GM19467 (cell line): ENCODE results near the gene IGSF21.
"Not testable (repeated sequence)": the region's sequence is repeated elsewhere in the genome, so short reads cannot be mapped to it uniquely, and the experiment has no call there.

Experiments used
- ATAC-seq: cut with Tn5 transposase; IDR thresholded peaks from one replicate; pipeline ENCODE4 v1.9.1; 2021; ENCODE audit warnings: mild to moderate bottlenecking, moderate library complexity; ENCODE audit not compliant: unreplicated experiment

The IGSF21 gene

GRCh38 chr1:18350747-18351146 lies 243.1 kb downstream of the IGSF21 start:
- ATAC-seq = no peak

DNA sequence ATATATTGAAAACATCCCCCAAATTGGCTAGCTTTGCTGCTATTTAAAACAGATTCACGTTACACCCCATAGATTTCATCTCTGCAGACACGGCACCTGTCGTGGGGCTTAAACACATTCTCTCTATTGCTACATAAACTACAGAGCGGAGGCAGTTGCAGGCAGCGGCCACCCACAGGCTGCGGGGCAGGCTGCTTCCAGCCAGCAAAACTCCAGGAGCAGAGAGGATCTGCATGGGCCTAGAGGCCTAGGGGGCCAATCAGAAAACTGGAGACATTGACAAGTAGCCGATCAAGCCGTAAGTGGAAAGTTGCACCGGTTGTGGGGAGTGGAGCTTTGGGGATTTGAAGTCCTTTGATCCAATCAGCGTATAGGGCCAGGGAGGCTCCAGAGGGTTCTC lies 244.1 kb downstream of the IGSF21 start:
- ATAC-seq = no peak

DNA sequence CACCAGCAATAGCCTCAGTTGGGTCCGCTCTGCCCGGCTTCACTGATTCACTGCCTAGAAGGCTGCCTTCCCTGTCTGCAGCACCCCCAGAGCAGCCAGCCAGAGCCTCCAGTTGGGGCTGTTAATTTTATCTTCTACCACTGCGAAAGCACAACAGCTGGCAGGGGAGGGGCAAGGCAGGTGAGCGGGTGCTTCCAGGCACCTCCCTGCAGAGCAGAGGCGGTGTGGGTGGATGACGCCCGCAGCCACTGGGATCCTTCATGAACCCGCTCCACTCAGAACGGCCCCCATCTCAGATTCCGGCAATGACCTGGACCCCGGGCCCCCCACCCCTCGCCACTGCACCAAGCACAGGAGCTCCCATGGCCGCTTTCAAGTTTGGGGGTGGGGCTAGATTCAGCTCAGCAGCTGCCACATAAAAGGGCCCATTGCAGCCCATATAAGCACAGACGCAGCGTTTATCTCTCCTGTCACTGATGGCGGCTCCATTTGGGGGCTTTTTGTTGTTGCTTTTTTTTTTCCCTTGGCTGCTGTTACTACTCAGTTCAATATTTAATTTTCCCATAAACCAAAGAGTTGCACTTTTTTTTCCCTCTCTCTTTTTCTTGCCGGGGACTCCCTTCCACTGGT lies 245.2 kb downstream of the IGSF21 start:
- no peak for ATAC-seq

- no peak for ATAC-seq
Measured at GRCh38 chr1:18353528-18353927, 245.9 kb downstream of the IGSF21 start.

- no peak for ATAC-seq
Measured at GRCh38 chr1:18353992-18354391, 246.4 kb downstream of the IGSF21 start.

- no peak for ATAC-seq
Measured at GRCh38 chr1:18354612-18355011, 247.0 kb downstream of the IGSF21 start.

DNA sequence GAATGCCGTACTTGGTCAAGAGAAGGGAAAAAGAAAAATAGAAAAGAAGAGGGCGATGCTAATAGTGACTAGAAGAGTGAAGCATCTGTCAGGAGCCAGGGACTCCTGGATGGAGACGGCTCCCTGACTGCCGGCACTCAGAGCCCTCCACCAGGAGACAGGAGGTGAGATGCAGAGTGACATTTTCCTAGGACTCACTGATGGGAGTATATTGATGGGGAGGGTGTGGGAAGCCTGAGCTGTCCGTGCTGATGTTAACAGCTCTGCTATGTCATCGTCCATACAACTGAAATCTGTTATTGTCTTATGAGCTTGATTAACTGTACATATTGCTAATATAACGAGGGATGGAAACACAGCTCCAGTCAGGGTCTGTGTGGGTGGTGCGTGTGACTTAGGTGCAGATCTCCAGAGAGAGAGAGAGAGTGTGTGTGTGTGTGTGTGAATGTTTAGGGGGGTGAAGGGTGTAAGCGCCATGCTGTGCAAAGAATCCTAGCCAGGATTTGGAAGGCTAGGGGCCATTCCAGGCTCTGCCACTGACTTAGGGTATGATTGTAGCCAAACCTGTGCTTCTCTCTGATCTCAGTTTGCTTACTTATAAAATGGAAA lies 250.1 kb downstream of the IGSF21 start:
- no peak for ATAC-seq

DNA sequence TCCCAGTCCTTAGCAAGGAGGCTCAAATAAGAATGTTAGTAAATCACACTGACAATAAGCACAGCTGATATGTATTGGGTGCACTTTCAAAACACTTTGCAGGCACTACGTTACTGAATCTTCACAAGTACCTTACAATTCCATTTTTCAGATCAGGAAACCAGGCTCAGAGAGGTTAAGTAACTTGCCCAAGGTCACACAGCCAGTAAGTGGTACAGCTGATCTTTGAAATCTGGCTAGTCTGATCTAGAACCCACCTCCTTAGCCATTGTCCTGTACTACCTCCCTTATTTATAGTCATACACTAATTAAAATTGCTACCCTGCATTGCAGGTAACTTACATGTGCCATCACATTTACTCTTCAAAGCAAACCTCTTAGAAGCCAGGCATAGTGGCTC lies 251.0 kb downstream of the IGSF21 start:
- ATAC-seq = no peak

- no peak for ATAC-seq
Measured at GRCh38 chr1:18360251-18360650, 252.7 kb downstream of the IGSF21 start.

DNA sequence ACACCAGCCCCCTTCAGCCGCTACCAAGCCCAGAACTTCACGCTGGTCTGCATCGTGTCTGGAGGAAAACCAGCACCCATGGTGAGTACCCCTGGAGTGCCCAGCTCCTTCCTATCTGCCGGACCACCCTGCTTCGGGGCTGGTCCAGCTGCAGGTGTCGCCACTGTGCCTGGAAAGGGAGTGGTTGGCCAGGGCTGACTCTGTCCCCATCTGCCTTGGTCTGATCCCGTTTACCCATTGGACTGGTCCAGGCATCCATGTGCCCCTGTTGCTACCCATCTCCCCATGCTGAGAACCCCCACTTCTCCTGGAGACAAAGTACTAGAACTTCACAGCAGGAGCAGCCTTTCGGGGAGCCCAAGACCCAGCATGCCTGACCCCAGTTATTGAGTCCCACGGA lies 254.6 kb downstream of the IGSF21 start:
- no peak for ATAC-seq

DNA sequence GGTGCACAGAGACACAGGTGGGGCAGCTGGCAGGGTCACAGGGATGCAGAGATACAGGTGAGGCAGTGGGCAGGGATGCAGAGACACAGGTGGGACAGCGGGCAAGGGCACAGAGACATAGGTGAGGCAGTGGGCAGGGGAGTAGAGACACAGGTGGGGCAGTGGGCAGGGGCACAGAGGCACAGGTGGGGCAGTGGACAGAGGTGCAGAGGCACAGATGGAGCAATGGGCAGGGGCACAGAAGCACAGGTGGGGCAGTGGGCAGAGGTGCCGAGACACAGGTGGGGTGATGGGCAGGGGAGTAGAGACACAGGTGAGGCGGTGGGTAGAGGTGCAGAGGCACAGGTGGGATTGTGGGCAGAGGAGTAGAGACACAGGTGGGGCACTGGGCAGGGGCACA lies 255.8 kb downstream of the IGSF21 start:
- no peak for ATAC-seq

GRCh38 chr1:18365099-18365705 lies 257.6 kb downstream of the IGSF21 start:
- no peak for ATAC-seq

GRCh38 chr1:18372505-18372904 lies 264.9 kb downstream of the IGSF21 start:
- not testable (repeated sequence) for ATAC-seq

DNA sequence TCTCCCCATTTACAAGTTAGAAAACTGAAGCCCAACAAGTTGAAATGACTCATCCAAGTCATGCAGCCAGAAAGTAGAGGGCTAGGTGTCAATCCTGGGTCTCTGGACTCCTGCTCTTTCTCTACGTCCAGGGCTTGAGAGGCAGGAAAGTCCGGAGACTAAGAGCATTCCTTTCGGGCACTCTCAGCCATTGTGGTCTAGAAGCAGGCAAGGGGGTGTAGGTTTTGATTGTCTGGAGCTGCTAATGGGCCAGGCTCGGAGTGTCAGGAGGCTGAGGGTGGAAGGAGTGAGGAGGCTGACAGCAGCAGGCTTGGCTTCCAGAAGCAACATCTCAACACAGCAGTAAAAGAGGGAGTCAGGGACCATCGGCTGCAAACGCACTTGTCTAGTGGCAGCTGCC lies 265.6 kb downstream of the IGSF21 start:
- ATAC-seq = no peak

DNA sequence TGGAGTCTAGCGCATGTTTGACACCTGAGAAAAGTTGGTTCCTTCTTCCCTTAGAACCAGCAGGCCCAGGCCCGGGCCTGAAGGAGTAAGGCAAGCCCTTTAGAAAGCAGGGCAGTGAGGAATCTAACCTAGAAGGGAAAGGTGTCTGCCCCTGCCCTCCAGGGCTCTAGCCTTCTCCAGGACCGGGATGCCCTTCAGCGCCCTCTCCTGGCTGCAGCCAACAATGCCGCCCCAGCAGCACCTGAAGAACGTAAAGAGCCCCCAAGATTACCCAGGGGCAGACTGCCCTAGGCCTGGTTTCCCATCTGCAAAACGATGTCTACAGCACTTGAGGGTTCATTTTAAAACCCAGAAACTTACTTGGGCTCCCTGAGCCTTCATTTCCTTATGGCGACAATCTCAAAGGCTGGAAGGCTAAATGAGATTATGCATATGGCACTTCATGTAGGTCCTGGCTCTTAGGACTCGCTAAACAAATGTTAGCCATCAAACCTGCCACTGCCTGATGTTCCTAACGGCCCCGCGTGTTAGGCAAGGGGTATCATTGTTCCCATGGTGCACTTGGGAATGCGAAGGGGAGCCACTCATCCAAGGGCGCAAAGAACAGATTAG lies 266.4 kb downstream of the IGSF21 start:
- ATAC-seq = no peak

GRCh38 chr1:18376661-18377060 lies 269.1 kb downstream of the IGSF21 start:
- ATAC-seq = no peak

- ATAC-seq = no peak
Measured at GRCh38 chr1:18380288-18380687, 272.7 kb downstream of the IGSF21 start.

DNA sequence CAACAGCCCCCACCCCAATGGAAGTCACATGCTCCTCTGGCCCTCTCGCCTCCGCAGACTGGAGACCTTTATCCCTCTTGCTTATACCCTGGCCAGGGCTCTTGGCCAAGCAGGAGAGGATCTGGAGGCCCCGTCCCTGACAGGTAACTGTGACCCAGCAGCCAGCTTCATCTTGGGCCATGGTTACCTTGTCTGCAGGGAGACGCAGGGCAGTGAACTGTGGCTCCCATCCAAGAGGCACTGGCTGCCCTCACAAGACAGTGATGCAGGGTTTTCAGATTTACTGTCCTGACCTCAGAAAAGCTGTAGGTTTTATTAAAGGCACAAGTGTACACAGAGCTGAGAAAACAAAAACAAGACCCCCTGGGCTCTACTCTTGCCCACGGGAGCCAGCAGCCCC lies 276.5 kb downstream of the IGSF21 start:
- ATAC-seq = no peak

- no peak for ATAC-seq
Measured at GRCh38 chr1:18384471-18384870, 276.9 kb downstream of the IGSF21 start.

GRCh38 chr1:18385239-18385790 lies 277.7 kb downstream of the IGSF21 start:
- ATAC-seq = no peak

- no peak for ATAC-seq
Measured at GRCh38 chr1:18386591-18386990, 279.0 kb downstream of the IGSF21 start.

GRCh38 chr1:18387307-18387706 lies 279.7 kb downstream of the IGSF21 start:
- ATAC-seq = no peak
